Stomach (tissue), 9 donors: ENCODE measurements around the gene CACNA2D3. TPM values are rescaled to one million over a fixed set of nuclear protein-coding genes. Genes with fewer than 3 reads are reported as not detected.

ENCODE experiments used
- DNase-seq, 2 donors: peaks; one replicate each; pipeline versions ENCODE4 v3.0.0 to v3.0.0-alpha.2; 2013 to 2019
- H3K27ac ChIP-seq, 5 donors: fragments of 200-600 bp in 4 of 5; sonication (generic) in 4 of 5; one replicate each; pipeline ENCODE4 v1.5.1; 2013 to 2019; ENCODE audit warnings: mild to moderate bottlenecking in 1 of 5, moderate library complexity in 1 of 5
- H3K27me3 ChIP-seq, 3 donors: fragments of 200-600 bp; sonication (generic); one replicate each; pipeline ENCODE4 v1.5.1; 2017 to 2019; ENCODE audit warnings: mixed run types in 1 of 3
- H3K36me3 ChIP-seq, 4 donors: fragments of 200-600 bp; sonication (generic); 1 replicate in 3 of 4; 2 replicates in 1 of 4; pipeline ENCODE4 v1.5.1; 2016 to 2019
- H3K4me1 ChIP-seq, 4 donors: fragments of 200-600 bp; sonication (generic); one replicate each; pipeline ENCODE4 v1.5.1; 2016 to 2019
- H3K4me3 ChIP-seq, 4 donors: fragments of 200-600 bp; sonication (generic) in 3 of 4; one replicate each; pipeline ENCODE4 v1.5.1; 2016 to 2019; ENCODE audit warnings: mild to moderate bottlenecking in 1 of 4
- H3K9me3 ChIP-seq, 4 donors: fragments of 200-600 bp; sonication (generic); one replicate each; pipeline ENCODE4 v1.5.1; 2016 to 2019
- EP300 ChIP-seq: sonication (generic); formaldehyde crosslinking; IDR thresholded peaks from one replicate; pipeline ENCODE4 v1.6.1; 2017; ENCODE audit warnings: antibody characterized with exemption
- POLR2A ChIP-seq, 4 donors: fragments of 450-650 bp; IDR thresholded peaks; one replicate each; pipeline ENCODE4 v1.6.1; 2016; ENCODE audit warnings: antibody characterized with exemption in 4 of 4, control low read depth in 2 of 4, mild to moderate bottlenecking in 1 of 4, moderate library complexity in 1 of 4
- POLR2AphosphoS5 ChIP-seq, 3 donors: sonication (generic); formaldehyde crosslinking; IDR thresholded peaks; one replicate each; pipeline ENCODE4 v1.6.1; 2016; ENCODE audit warnings: antibody characterized with exemption in 3 of 3
- WGBS, 5 donors: extraction: QIAGEN DNeasy Blood & Tissue Kit in 3 of 5; methylation state at CpG; one replicate each; pipeline versions ENCODE4 v1.1.5 to v1.1.7; 2013 to 2018; 5-methylcytosine and 5-hydroxymethylcytosine counted together
- intact Hi-C: fragments of 100-400 bp; cut with DNase I; formaldehyde crosslinking; loops from one replicate; pipeline ENCODE4 v1.15.1; 2023; ENCODE audit warnings: low total_unique reads
- polyA plus RNA-seq, 3 donors: library from polyadenylated mRNA; stranded (reverse); fragments of 200-250 nt; gene quantifications; one replicate each; pipeline ENCODE4 v1.2.3, GENCODE V29; 2013
- total RNA-seq, 5 donors: library from RNA; depleted of rRNA; stranded (reverse); fragments of >200 nt; gene quantifications; one replicate each; pipeline versions ENCODE4 v1.1.0 to v1.2.3, GENCODE V29; 2014 to 2016
- TF ChIP-seq, protein P1 (sequence below), 7 experiments: fragments of 450-650 bp in 4 of 7; fragments of 200-600 bp in 3 of 7; sonication (generic) in 3 of 7; IDR thresholded peaks; one replicate each; pipeline ENCODE4 v1.5.1; 2016 to 2019; ENCODE audit warnings: antibody characterized with exemption in 7 of 7, control low read depth in 2 of 7, mild to moderate bottlenecking in 1 of 7
- donor health status: healthy with polysubstance abuse.
- donor health status: Bipolar disorder and iron deficiency.
- donor health status: healthy.

The CACNA2D3 gene
- total and polyA plus RNA-seq, 8 donors, result 0.56 to 54.0 (median 2.9) TPM; not detected in 1

DNA sequence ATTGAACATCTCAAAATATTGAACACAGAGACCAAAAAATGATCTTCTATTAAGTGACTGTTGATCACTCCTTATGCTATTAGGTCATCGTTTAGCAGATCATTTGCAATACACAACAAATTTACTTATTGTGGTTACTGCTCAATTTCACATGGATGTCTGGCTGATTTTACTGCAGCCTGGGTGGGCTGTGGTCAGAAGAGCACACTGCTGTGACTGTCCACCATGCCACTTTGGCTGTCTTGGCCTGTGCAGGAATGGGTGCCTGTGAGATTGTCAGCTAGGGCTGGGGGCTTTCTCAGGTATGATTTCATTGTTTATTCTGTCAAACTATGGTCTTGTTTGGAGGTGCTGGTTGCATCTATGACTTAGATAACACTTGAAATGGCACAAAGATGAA, 885.6 kb downstream of the CACNA2D3 start:
- H3K27me3 ChIP-seq, result no peaks in the 10 kb centered on the region

DNA sequence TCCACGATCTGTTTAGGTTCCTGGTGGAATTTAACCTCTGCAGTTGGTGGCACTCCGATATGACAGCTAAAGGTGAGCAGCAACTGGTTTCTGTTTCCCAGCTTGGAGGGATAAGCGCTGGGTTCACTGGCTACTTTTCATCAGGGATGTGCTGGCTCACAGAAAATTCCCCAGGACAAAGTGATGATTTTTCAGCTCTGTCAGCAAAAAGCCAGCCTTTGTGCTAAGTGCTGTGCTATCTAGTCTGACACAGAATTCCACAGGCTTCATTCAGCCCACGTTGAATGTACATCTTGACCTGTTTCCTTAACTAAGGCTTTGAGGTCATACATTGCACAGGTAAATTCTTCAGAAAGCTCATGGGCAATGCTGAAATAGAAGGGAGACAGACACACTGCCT, 887.0 kb downstream of the CACNA2D3 start:
- TF ChIP-seq, protein P1, sequence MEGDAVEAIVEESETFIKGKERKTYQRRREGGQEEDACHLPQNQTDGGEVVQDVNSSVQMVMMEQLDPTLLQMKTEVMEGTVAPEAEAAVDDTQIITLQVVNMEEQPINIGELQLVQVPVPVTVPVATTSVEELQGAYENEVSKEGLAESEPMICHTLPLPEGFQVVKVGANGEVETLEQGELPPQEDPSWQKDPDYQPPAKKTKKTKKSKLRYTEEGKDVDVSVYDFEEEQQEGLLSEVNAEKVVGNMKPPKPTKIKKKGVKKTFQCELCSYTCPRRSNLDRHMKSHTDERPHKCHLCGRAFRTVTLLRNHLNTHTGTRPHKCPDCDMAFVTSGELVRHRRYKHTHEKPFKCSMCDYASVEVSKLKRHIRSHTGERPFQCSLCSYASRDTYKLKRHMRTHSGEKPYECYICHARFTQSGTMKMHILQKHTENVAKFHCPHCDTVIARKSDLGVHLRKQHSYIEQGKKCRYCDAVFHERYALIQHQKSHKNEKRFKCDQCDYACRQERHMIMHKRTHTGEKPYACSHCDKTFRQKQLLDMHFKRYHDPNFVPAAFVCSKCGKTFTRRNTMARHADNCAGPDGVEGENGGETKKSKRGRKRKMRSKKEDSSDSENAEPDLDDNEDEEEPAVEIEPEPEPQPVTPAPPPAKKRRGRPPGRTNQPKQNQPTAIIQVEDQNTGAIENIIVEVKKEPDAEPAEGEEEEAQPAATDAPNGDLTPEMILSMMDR (IDR thresholded peaks at IDR 0.05), result no peak
- TF ChIP-seq EP300 (no peak), POLR2AphosphoS5 (IDR thresholded peaks at IDR 0.05) (no peak), POLR2A (IDR thresholded peaks at IDR 0.05) (no peak)
- intact Hi-C loops, result no loop called here
- no peak for DNase-seq
- no peak overlapping the region for H3K4me3 ChIP-seq
- H3K27ac ChIP-seq, result no peak overlapping the region
- no peaks in the 10 kb centered on the region for H3K36me3 ChIP-seq
- 67 to 78% (median 70%) methylated on average over 4 of the region's 4 CpGs for WGBS, 5 donors
- no peaks in the 10 kb centered on the region for H3K9me3 ChIP-seq
- no peaks in the 10 kb centered on the region for H3K4me1 ChIP-seq
- H3K27me3 ChIP-seq, result no peaks in the 10 kb centered on the region

More for the DNA sequence above, 885.6 kb downstream of the CACNA2D3 start:
- no peaks in the 10 kb centered on the region for H3K4me1 ChIP-seq
- H3K9me3 ChIP-seq, result no peaks in the 10 kb centered on the region
- no peak overlapping the region for H3K4me3 ChIP-seq
- WGBS, 5 donors, result 68 to 80% (median 78%) methylated on average over 1 of the region's 1 CpG
- DNase-seq, result no peak
- no peak for TF ChIP-seq POLR2AphosphoS5 (IDR thresholded peaks at IDR 0.05)
- no peak for TF ChIP-seq POLR2A (IDR thresholded peaks at IDR 0.05)
- TF ChIP-seq EP300, result no peak
- TF ChIP-seq, protein P1 (IDR thresholded peaks at IDR 0.05), result no peak
- no peaks in the 10 kb centered on the region for H3K36me3 ChIP-seq
- intact Hi-C loops, result no loop called here
- H3K27ac ChIP-seq, result no peak overlapping the region

DNA sequence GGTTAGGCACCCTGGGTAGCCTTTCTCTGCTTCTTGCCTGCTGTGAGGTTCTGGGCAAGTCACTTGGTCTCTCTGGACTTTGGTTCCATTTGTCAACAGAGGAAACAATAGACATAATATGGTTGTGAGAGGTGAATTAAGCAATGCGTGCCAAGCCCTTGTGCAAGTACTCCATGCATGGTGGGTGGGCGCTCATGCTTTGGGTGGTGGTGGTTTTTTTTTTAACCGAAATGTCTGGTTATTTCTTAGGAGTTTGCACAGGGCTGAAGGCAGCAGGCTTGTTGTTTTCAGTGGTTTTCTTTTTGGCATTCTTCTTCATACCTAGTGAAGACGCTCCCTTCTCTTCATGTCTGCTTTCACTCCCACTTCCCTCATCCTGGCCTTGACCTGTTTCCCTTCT, 889.7 kb downstream of the CACNA2D3 start:
- TF ChIP-seq POLR2AphosphoS5 (IDR thresholded peaks at IDR 0.05), result no peak
- no peak for TF ChIP-seq POLR2A (IDR thresholded peaks at IDR 0.05)
- TF ChIP-seq EP300, result no peak
- TF ChIP-seq, protein P1 (IDR thresholded peaks at IDR 0.05), result no peak
- intact Hi-C loops, result no loop called here
- 82 to 92% (median 86%) methylated on average over 4 of the region's 4 CpGs for WGBS, 5 donors
- Histone ChIP-seq H3K4me1 (no peaks in the 10 kb centered on the region), H3K9me3 (no peaks in the 10 kb centered on the region), H3K27me3 (no peaks in the 10 kb centered on the region), H3K4me3 (no peak overlapping the region), H3K36me3 (no peaks in the 10 kb centered on the region), H3K27ac (no peak overlapping the region)
- DNase-seq, result no peak

DNA sequence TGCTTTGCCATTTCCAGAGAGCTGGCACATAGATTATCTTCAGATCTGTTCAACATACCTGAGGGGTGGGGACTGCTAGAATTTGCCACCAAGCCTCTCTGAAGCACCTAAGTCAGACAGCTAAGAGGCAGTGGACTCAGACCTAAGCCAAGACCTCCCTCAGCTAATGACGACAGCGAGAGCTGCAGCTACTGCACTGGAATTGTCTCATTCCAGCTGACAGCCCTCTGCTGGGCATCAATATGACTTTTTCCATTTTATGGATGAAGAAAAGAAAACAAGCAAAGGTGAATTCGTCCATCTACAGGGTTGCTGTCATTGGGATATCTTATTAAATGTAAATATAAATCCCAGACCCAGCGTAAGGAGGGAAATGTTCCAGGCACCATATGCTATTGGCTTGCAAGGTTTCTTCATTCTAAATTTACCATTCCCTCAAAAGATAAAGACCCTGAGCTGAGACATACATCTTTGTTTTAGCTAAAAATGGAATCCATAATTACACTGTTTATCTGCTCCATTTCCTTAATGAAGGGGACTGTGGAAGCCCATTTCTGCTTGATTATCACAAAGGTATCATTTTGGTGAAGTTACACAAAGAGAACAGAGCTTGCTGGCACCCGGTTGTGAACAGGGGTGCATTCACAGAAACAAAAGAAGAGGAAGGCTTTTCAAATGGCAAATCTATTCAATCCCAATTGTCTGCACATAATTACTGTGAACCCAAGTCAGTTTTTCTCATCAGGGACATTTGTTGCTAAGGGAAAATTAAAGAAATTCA, 891.0 kb downstream of the CACNA2D3 start:
- Histone ChIP-seq H3K4me1 (no peaks in the 10 kb centered on the region), H3K27ac (no peak overlapping the region), H3K4me3 (no peak overlapping the region), H3K36me3 (no peaks in the 10 kb centered on the region), H3K27me3 (no peaks in the 10 kb centered on the region), H3K9me3 (no peaks in the 10 kb centered on the region)
- WGBS, 5 donors, result 47 to 63% (median 60%) methylated on average over 5 of the region's 5 CpGs
- intact Hi-C loops, result no loop called here
- peak in 1 of 2 donors; percentile 54 for DNase-seq
- TF ChIP-seq POLR2AphosphoS5 (IDR thresholded peaks at IDR 0.05) (no peak), EP300 (no peak), POLR2A (IDR thresholded peaks at IDR 0.05) (no peak)
- TF ChIP-seq, protein P1 (IDR thresholded peaks at IDR 0.05), result no peak
